CD4-positive, alpha-beta T cell (primary cell): ENCODE measurements around the gene MARCKS. TPM values are rescaled to one million over a fixed set of nuclear protein-coding genes. Genes with fewer than 3 reads are reported as not detected.

Experiments used
- ATAC-seq: fragments of 200-7000 bp; cut with Tn5 transposase; one replicate; pipeline ENCODE4 v1.10.0; 2022; ENCODE audit warnings: mild to moderate bottlenecking; ENCODE audit not compliant: poor library complexity
- CTCF ChIA-PET: fragments of 350-600 bp; sonication (Branson Sonifier 250); formaldehyde crosslinking; loops from one replicate; lab custom pipeline; 2021; ENCODE audit warnings: antibody characterized with exemption, inconsistent platforms; lab: Charles Lee
- POLR2A ChIA-PET: fragments of 350-600 bp; sonication (Branson Sonifier 250); formaldehyde crosslinking; loops from one replicate; lab custom pipeline; 2021; ENCODE audit warnings: antibody characterized with exemption, inconsistent platforms; lab: Charles Lee
- DNase-seq, 14 experiments: peaks; one replicate each; pipeline ENCODE4 v3.0.0-alpha.2; 2013 to 2020; ENCODE audit warnings: mixed read lengths in 2 of 14
- H3K27ac ChIP-seq, 2 donors: one replicate each; pipeline versions ENCODE4 v1.5.1 to v1.7.0; 2013; ENCODE audit warnings: low read length in 2 of 2, low read depth in 1 of 2, mild to moderate bottlenecking in 1 of 2
- H3K27me3 ChIP-seq, 2 experiments: 1 replicate in 1 of 2; 2 replicates in 1 of 2; pipeline versions ENCODE4 v1.6.1 to v1.7.0; 2013; ENCODE audit warnings: low read length in 2 of 2, control low read depth in 1 of 2, mild to moderate bottlenecking in 1 of 2, moderate library complexity in 1 of 2; ENCODE audit not compliant: insufficient read depth in 2 of 2, control insufficient read depth in 1 of 2
- H3K36me3 ChIP-seq: one replicate; pipeline ENCODE4 v1.6.1; 2013; ENCODE audit warnings: low read length, control low read depth; ENCODE audit not compliant: insufficient read depth
- H3K4me1 ChIP-seq: one replicate; pipeline ENCODE4 v1.6.1; 2013; ENCODE audit warnings: low read length, control low read depth; ENCODE audit not compliant: insufficient read depth
- H3K4me3 ChIP-seq: one replicate; pipeline ENCODE4 v1.5.1; 2013; ENCODE audit warnings: mild to moderate bottlenecking, low read length, moderate library complexity
- H3K9me3 ChIP-seq, 2 experiments: 1 replicate in 1 of 2; 2 replicates in 1 of 2; pipeline versions ENCODE4 v1.6.1 to v1.7.0; 2013; ENCODE audit warnings: low read length in 2 of 2, mild to moderate bottlenecking in 2 of 2, control low read depth in 1 of 2, moderate library complexity in 1 of 2; ENCODE audit not compliant: control insufficient read depth in 1 of 2, insufficient read depth in 1 of 2
- H3K27ac Mint-ChIP-seq: one replicate; pipeline ENCODE4 v1.8.0; 2020; ENCODE audit warnings: mixed read lengths
- H3K27me3 Mint-ChIP-seq: one replicate; pipeline ENCODE4 v1.8.0; 2021; ENCODE audit warnings: mixed read lengths
- H3K36me3 Mint-ChIP-seq: one replicate; pipeline ENCODE4 v1.8.0; 2021; ENCODE audit warnings: low read depth, mixed read lengths
- H3K4me1 Mint-ChIP-seq: one replicate; pipeline ENCODE4 v1.8.0; 2021; ENCODE audit warnings: low read depth, mixed read lengths
- H3K4me3 Mint-ChIP-seq: one replicate; pipeline ENCODE4 v1.8.0; 2020; ENCODE audit warnings: mild to moderate bottlenecking, mixed read lengths
- H3K9me3 Mint-ChIP-seq: one replicate; pipeline ENCODE4 v1.8.0; 2020; ENCODE audit warnings: mixed read lengths
- intact Hi-C, 2 experiments: fragments of 100-400 bp; cut with DNase I in 1 of 2; cut with micrococcal nuclease in 1 of 2; formaldehyde crosslinking; loops; one replicate each; pipeline versions ENCODE4 v1.15.1 to v1.9.0; 2023 to 2025; cut with DNase I, micrococcal nuclease
- total RNA-seq, 174 experiments: library from RNA in 2 of 174; stranded (reverse) in 2 of 174; gene quantifications; one replicate each; pipeline ENCODE4 v1.2.3 and lab custom pipeline; 2021 to 2026
- TF ChIP-seq, protein P1 (sequence below): fragments of 200-600 bp; IDR thresholded peaks from one replicate; pipeline ENCODE4 v1.8.0; 2022; ENCODE audit warnings: antibody characterized with exemption, mild to moderate bottlenecking

MARCKS gene
- total RNA-seq, 2 experiments from 2014 or later, result 0.63 to 0.70 TPM

DNA sequence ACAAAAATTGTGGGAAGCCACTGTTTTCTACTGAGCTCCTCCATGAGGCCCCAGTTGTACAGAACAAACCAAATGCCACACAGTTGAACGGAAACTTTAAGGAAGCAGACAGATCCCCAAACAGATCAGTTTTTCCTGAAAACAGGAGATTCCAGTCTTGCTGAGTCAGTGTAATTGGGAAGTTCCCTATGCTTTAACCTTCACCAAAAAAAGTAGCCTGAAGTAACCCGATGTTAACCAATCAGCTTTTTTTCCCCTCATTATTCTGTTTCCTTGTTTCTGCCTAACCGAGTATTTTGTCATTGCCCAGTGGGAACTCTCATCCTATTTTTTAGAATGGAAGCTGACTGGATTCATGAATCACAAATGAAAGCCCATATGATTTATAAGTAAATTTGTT, 36.7 kb downstream of the MARCKS start:
- intact Hi-C loops, result no loop called here
- H3K4me3 ChIP-seq, result no peak overlapping the region
- Mint-ChIP-seq H3K27ac (no peak overlapping the region), H3K27me3 (peaks cover 7% of the 10 kb centered on the region), H3K4me1 (no peaks in the 10 kb centered on the region), H3K36me3 (no peaks in the 10 kb centered on the region), H3K9me3 (no peaks in the 10 kb centered on the region), H3K4me3 (no peak overlapping the region)
- ATAC-seq (no peak), DNase-seq (no peak)
- H3K9me3 ChIP-seq, result no peaks in the 10 kb centered on the region
- no peaks in the 10 kb centered on the region for H3K4me1 ChIP-seq
- CTCF ChIA-PET, result no interaction called here
- POLR2A ChIA-PET, result no interaction called here
- peaks cover 0 to 2% of the 10 kb centered on the region in 2 experiments for H3K27me3 ChIP-seq
- no peaks in the 10 kb centered on the region for H3K36me3 ChIP-seq
- TF ChIP-seq, protein P1, sequence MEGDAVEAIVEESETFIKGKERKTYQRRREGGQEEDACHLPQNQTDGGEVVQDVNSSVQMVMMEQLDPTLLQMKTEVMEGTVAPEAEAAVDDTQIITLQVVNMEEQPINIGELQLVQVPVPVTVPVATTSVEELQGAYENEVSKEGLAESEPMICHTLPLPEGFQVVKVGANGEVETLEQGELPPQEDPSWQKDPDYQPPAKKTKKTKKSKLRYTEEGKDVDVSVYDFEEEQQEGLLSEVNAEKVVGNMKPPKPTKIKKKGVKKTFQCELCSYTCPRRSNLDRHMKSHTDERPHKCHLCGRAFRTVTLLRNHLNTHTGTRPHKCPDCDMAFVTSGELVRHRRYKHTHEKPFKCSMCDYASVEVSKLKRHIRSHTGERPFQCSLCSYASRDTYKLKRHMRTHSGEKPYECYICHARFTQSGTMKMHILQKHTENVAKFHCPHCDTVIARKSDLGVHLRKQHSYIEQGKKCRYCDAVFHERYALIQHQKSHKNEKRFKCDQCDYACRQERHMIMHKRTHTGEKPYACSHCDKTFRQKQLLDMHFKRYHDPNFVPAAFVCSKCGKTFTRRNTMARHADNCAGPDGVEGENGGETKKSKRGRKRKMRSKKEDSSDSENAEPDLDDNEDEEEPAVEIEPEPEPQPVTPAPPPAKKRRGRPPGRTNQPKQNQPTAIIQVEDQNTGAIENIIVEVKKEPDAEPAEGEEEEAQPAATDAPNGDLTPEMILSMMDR, result no peak
- no peak overlapping the region for H3K27ac ChIP-seq

DNA sequence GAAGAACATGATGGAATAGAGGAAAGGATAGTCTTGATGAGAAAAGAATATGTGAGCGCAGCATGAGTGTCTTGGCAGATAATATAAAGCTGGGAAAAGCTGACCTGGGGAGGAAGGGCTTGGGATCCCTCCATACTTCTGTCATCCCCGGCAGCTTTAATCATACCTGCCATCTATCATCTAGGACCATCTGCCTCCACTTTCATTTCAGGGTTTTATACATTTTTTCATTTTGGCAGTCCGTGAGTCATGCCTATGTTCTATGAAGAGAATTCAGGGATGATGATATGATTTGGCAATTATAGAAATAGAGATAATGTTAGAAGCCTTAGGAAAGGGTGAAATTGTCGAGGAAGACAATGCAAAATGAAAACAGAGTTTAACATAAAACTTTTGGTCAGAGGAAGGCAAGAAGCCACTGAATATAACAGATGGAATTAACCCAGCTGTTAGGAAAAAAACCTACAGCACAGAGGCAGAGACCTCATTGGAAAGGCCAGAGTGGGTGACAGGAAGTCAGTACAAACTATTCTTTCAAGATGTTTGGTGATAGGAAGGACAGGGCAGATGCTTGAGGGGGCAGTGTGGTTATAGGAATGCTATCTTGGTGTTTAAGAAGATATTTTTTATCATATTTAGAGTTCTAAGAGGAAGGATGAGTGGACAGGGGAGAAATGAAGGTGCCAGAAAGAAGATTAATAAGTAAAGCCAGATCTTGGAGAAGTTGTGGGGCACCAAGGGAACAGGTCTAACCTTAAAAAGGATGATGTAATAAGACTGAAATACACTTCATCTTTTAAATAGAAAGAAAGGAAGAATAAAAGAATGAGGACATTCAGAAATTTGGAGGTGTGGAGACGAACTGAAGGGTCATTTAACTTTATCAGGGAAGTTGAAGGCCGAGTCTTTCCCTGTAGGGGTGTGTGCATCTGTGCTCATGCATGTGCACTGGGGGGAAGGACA, 37.8 kb downstream of the MARCKS start:
- Histone ChIP-seq H3K27me3 (peaks cover 0 to 2% of the 10 kb centered on the region in 2 experiments), H3K27ac (no peak overlapping the region), H3K4me3 (no peak overlapping the region), H3K9me3 (no peaks in the 10 kb centered on the region), H3K4me1 (no peaks in the 10 kb centered on the region), H3K36me3 (no peaks in the 10 kb centered on the region)
- intact Hi-C loops, result no loop called here
- H3K27me3 Mint-ChIP-seq, result peaks cover 6% of the 10 kb centered on the region
- no peaks in the 10 kb centered on the region for H3K9me3 Mint-ChIP-seq
- H3K4me3 Mint-ChIP-seq, result no peak overlapping the region
- DNase-seq (no peak), ATAC-seq (no peak)
- no peaks in the 10 kb centered on the region for H3K36me3 Mint-ChIP-seq
- H3K4me1 Mint-ChIP-seq, result no peaks in the 10 kb centered on the region
- ChIA-PET CTCF (no interaction called here), POLR2A (no interaction called here)
- H3K27ac Mint-ChIP-seq, result no peak overlapping the region
- TF ChIP-seq, protein P1, result no peak

DNA sequence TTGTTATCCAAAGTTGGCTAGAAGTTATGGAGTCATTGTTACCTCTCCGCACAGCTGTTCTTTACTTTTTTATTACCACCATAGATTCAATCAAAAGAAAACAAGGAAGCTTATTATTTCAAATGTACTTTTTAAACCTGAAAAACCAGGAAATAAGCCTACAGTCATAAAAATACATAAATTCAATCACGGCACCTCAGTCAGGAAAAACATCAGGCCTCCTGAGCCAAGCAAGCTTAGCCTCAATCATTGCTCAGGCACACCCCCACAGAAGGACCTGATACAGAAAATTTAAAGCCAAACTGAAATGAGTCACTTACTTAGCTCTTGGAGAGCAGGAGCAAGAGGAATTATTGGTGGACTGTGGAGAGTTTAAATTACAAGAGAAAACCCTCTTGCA, 44.3 kb downstream of the MARCKS start:
- Histone ChIP-seq H3K27me3 (no peaks in the 10 kb centered on the region), H3K4me3 (no peak overlapping the region), H3K4me1 (no peaks in the 10 kb centered on the region), H3K27ac (no peak overlapping the region), H3K36me3 (no peaks in the 10 kb centered on the region), H3K9me3 (no peaks in the 10 kb centered on the region)
- no peak overlapping the region for H3K27ac Mint-ChIP-seq
- CTCF ChIA-PET, result no interaction called here
- no peak for DNase-seq
- TF ChIP-seq, protein P1, result no peak
- H3K36me3 Mint-ChIP-seq, result no peaks in the 10 kb centered on the region
- peaks cover 3% of the 10 kb centered on the region for H3K27me3 Mint-ChIP-seq
- no peaks in the 10 kb centered on the region for H3K4me1 Mint-ChIP-seq
- no peaks in the 10 kb centered on the region for H3K9me3 Mint-ChIP-seq
- POLR2A ChIA-PET, result no interaction called here
- H3K4me3 Mint-ChIP-seq, result no peak overlapping the region
- intact Hi-C loops, result no loop called here
- no peak for ATAC-seq
